Gastrocnemius medialis (tissue), 4 donors: ENCODE results near the gene BNIP1.
A peak's percentile ranks its signal among the peaks of the same experiment; 100 is the strongest.

Experiments
- CTCF ChIP-seq, 5 experiments: fragments of 450-650 bp in 3 of 5; fragments of 200-600 bp in 2 of 5; sonication (generic) in 2 of 5; IDR thresholded peaks in 4 of 5; conservative IDR thresholded peaks in 1 of 5; 1 replicate in 4 of 5; 2 replicates in 1 of 5; pipeline ENCODE4 v1.5.1; 2016 to 2019; ENCODE audit warnings: antibody characterized with exemption in 5 of 5, mild to moderate bottlenecking in 3 of 5, moderate library complexity in 3 of 5
- POLR2A ChIP-seq, 2 donors: fragments of 450-650 bp; IDR thresholded peaks; one replicate each; pipeline ENCODE4 v1.6.1; 2017; ENCODE audit warnings: antibody characterized with exemption in 2 of 2, mild to moderate bottlenecking in 2 of 2, moderate library complexity in 2 of 2

GRCh38 chr5:173204185-173204979 is 60.1 kb downstream of the BNIP1 start:
- no peak for TF ChIP-seq POLR2A (IDR thresholded peaks at IDR 0.05)
- TF ChIP-seq CTCF (IDR thresholded peaks at IDR 0.05 in 4 of 5, conservative IDR thresholded peaks at IDR 0.05 in 1 of 5), result peak in 2 of 5 experiments; percentile 32 to 33
